Measurements from ENCODE around the gene TDRD6.
"Not testable (repeated sequence)": the region's sequence is repeated elsewhere in the genome, so short reads cannot be mapped to it uniquely, and the experiment has no call there.

The TDRD6 gene

GRCh38 chr6:46688966-46689335 is 1.3 kb downstream of the TDRD6 start:
- no peak for DNase-seq

- no peak for DNase-seq
Measured at GRCh38 chr6:46689657-46690056, 2.0 kb downstream of the TDRD6 start.

- no peak for DNase-seq
Measured at GRCh38 chr6:46690141-46690755, 2.6 kb downstream of the TDRD6 start.

GRCh38 chr6:46690911-46691451 is 3.3 kb downstream of the TDRD6 start:
- DNase-seq = no peak

- DNase-seq = no peak
Measured at GRCh38 chr6:46699970-46700369, 12.3 kb downstream of the TDRD6 start.

- DNase-seq = no peak
Measured at GRCh38 chr6:46704562-46704961, 16.9 kb downstream of the TDRD6 start.

GRCh38 chr6:46706464-46706863 is 18.8 kb downstream of the TDRD6 start:
- DNase-seq = no peak

- no peak for DNase-seq
Measured at GRCh38 chr6:46711491-46711890, 23.8 kb downstream of the TDRD6 start.

GRCh38 chr6:46715141-46715540 is 27.5 kb downstream of the TDRD6 start:
- no peak for DNase-seq

GRCh38 chr6:46719099-46719498 is 31.4 kb downstream of the TDRD6 start:
- peak; percentile 8 for DNase-seq

- DNase-seq = no peak
Measured at GRCh38 chr6:46720401-46720800, 32.7 kb downstream of the TDRD6 start.

- no peak for DNase-seq
Measured at GRCh38 chr6:46729787-46730326, 42.2 kb downstream of the TDRD6 start.

- DNase-seq = no peak
Measured at GRCh38 chr6:46730921-46731461, 43.3 kb downstream of the TDRD6 start.

GRCh38 chr6:46733341-46733801 is 45.7 kb downstream of the TDRD6 start:
- no peak for DNase-seq

- DNase-seq = no peak
Measured at GRCh38 chr6:46734867-46735719, 47.4 kb downstream of the TDRD6 start, which contains the start of gene PLA2G7. TSS of gene PLA2G7 (minus strand) at chr6:46735375. CDS start at chr6:46722891, 12,484 bp downstream.

- DNase-seq = no peak
Measured at GRCh38 chr6:46735720-46736031, 48.0 kb downstream of the TDRD6 start.

GRCh38 chr6:46736906-46737305 is 49.2 kb downstream of the TDRD6 start:
- no peak for DNase-seq

GRCh38 chr6:46741482-46741881 is 53.8 kb downstream of the TDRD6 start:
- DNase-seq = no peak

GRCh38 chr6:46741910-46742309 is 54.2 kb downstream of the TDRD6 start:
- no peak for DNase-seq

GRCh38 chr6:46743425-46744158 is 55.9 kb downstream of the TDRD6 start:
- no peak for DNase-seq

GRCh38 chr6:46744159-46744725 is 56.6 kb downstream of the TDRD6 start:
- not testable (repeated sequence) for DNase-seq

- no peak for DNase-seq
Measured at GRCh38 chr6:46745973-46746372, 58.3 kb downstream of the TDRD6 start.

- DNase-seq = no peak
Measured at GRCh38 chr6:46746696-46747095, 59.0 kb downstream of the TDRD6 start, which contains the start of gene ANKRD66. TSS of gene ANKRD66 (plus strand) at chr6:46746933. CDS start at chr6:46751949, 5,016 bp downstream.
